LNCaP clone FGC (cell line): Measurements from ENCODE around the gene CALML4.

Source experiments
- DNase-seq: peaks from one replicate; pipeline ENCODE4 v3.0.0-alpha.2; 2011; ENCODE audit warnings: low read depth
- H3K4me3 ChIP-seq: 2 replicates; pipeline ENCODE4 v1.5.1; 2011; ENCODE audit warnings: mild to moderate bottlenecking, low read depth, low read length, control low read depth
- CTCF ChIP-seq: IDR thresholded peaks from 2 replicates; pipeline ENCODE4 v1.5.1; 2012; ENCODE audit warnings: mild to moderate bottlenecking; ENCODE audit not compliant: control insufficient read depth, insufficient read depth; ENCODE audit errors: extremely low read depth

The CALML4 gene

GRCh38 chr15:68188647-68189046 lies 16.5 kb downstream of the CALML4 start:
- no peak for TF ChIP-seq CTCF
- DNase-seq = no peak
- H3K4me3 ChIP-seq = no peak overlapping the region

- no peak overlapping the region for H3K4me3 ChIP-seq
- TF ChIP-seq CTCF = no peak
- DNase-seq = peak; percentile 71
These were observed 17.6 kb downstream of the CALML4 start for GRCh38 chr15:68187559-68187958.

- DNase-seq = no peak
- no peak for TF ChIP-seq CTCF
- H3K4me3 ChIP-seq = no peak overlapping the region
These were observed 18.3 kb downstream of the CALML4 start for GRCh38 chr15:68186671-68187397.

GRCh38 chr15:68184616-68185480 lies 20.3 kb downstream of the CALML4 start:
- TF ChIP-seq CTCF = no peak
- H3K4me3 ChIP-seq = no peak overlapping the region
- DNase-seq = no peak

GRCh38 chr15:68183616-68184315 lies 21.4 kb downstream of the CALML4 start:
- no peak for TF ChIP-seq CTCF
- DNase-seq = no peak
- H3K4me3 ChIP-seq = no peak overlapping the region

GRCh38 chr15:68177742-68178141 lies 27.4 kb downstream of the CALML4 start:
- no peak for TF ChIP-seq CTCF
- no peak for DNase-seq
- no peak overlapping the region for H3K4me3 ChIP-seq
